Lower lobe of right lung (tissue), 2 donors: ENCODE results near the gene GRM5. TPM values are rescaled to one million over a fixed set of nuclear protein-coding genes. Genes with fewer than 3 reads are reported as not detected.
"Not testable (repeated sequence)": the region's sequence is repeated elsewhere in the genome, so short reads cannot be mapped to it uniquely, and the experiment has no call there.

Experiments used
- ATAC-seq, 2 donors: fragments of 200-7000 bp; cut with Tn5 transposase; one replicate each; pipeline ENCODE4 v1.9.1; 2020 to 2022; ENCODE audit warnings: mild to moderate bottlenecking in 2 of 2, moderate library complexity in 2 of 2
- DNase-seq: peaks from one replicate; pipeline ENCODE4 v3.0.0-alpha.2; 2020
- H3K27ac ChIP-seq: fragments of 200-600 bp; one replicate; pipeline ENCODE4 v1.8.0; 2022
- H3K27me3 ChIP-seq: fragments of 200-600 bp; one replicate; pipeline ENCODE4 v1.8.0; 2022; ENCODE audit warnings: low read depth
- H3K36me3 ChIP-seq: fragments of 200-600 bp; one replicate; pipeline ENCODE4 v1.8.0; 2022; ENCODE audit warnings: mild to moderate bottlenecking
- H3K4me1 ChIP-seq: fragments of 200-600 bp; one replicate; pipeline ENCODE4 v1.8.0; 2022
- H3K4me3 ChIP-seq: fragments of 200-600 bp; one replicate; pipeline ENCODE4 v1.8.0; 2022; ENCODE audit warnings: mild to moderate bottlenecking
- H3K9me3 ChIP-seq: fragments of 200-600 bp; one replicate; pipeline ENCODE4 v1.8.0; 2022
- intact Hi-C: fragments of 100-400 bp; cut with DNase I; formaldehyde crosslinking; loops from one replicate; pipeline ENCODE4 v1.11.0; 2022
- total RNA-seq: library from RNA; stranded (reverse); fragmentation: NEBNext Ultra II Directional; extraction: Animal tissue kit (Norgen Biotek cat#: 25700); gene quantifications from one replicate; pipeline ENCODE4 v1.2.1, GENCODE V29; 2021
- TF ChIP-seq, protein P1 (sequence below): fragments of 200-600 bp; IDR thresholded peaks from one replicate; pipeline ENCODE4 v1.8.0; 2022; ENCODE audit warnings: antibody characterized with exemption, mild to moderate bottlenecking
- donor health status: DM: no; HTN: yes; CAD: no; lungs with severe emphysema.

GRM5 gene
- total RNA-seq, 1 donor from 2014 or later: 0.21 TPM

DNA sequence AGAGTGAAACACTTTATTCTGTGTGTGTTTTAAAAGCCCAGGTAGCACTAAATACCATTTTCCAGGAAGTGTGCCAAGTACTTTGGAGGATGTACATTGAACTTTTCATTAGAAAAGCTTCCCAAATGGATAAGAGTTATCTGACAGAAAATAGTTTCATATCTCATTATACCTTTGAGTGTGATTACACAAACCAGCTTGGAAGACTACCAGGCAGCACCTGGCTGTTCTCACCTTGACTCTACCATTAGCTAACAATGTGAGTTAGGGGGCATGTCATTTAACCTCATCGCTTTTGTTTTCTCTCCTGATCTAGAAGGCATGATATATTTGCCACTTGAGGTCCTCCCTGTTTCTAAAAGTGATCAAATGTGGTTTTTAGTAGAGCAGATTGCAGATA lies 50.2 kb downstream of the GRM5 start:
- H3K36me3 ChIP-seq: no peaks in the 10 kb centered on the region
- no peaks in the 10 kb centered on the region for H3K27me3 ChIP-seq
- TF ChIP-seq, protein P1, sequence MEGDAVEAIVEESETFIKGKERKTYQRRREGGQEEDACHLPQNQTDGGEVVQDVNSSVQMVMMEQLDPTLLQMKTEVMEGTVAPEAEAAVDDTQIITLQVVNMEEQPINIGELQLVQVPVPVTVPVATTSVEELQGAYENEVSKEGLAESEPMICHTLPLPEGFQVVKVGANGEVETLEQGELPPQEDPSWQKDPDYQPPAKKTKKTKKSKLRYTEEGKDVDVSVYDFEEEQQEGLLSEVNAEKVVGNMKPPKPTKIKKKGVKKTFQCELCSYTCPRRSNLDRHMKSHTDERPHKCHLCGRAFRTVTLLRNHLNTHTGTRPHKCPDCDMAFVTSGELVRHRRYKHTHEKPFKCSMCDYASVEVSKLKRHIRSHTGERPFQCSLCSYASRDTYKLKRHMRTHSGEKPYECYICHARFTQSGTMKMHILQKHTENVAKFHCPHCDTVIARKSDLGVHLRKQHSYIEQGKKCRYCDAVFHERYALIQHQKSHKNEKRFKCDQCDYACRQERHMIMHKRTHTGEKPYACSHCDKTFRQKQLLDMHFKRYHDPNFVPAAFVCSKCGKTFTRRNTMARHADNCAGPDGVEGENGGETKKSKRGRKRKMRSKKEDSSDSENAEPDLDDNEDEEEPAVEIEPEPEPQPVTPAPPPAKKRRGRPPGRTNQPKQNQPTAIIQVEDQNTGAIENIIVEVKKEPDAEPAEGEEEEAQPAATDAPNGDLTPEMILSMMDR: no peak
- intact Hi-C loops: no loop called here
- DNase-seq (no peak), ATAC-seq (no peak)
- no peaks in the 10 kb centered on the region for H3K9me3 ChIP-seq
- H3K27ac ChIP-seq: no peak overlapping the region
- no peak overlapping the region for H3K4me3 ChIP-seq
- no peaks in the 10 kb centered on the region for H3K4me1 ChIP-seq

DNA sequence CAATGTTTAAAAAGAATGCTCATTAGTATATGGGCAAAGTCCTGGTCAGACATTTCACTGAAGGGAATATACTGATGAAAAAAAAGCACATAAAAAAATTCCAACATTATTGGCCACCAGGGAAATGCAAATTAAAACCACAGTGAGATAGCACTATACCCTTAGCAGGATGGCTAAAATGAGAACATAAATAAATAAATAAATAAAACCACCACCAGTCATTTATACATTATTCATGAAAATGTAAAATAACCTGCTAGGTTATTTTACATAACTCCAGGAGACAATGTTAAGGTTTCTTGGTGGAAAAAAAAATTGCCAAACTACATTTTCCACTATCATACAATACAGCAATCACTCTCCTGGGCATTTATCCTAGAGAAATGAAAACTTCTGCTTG lies 64.9 kb downstream of the GRM5 start:
- ATAC-seq, H3K36me3 ChIP-seq, H3K9me3 ChIP-seq, H3K27ac ChIP-seq, H3K4me3 ChIP-seq, intact Hi-C loops, H3K4me1 ChIP-seq, H3K27me3 ChIP-seq, DNase-seq: not testable (repeated sequence)

DNA sequence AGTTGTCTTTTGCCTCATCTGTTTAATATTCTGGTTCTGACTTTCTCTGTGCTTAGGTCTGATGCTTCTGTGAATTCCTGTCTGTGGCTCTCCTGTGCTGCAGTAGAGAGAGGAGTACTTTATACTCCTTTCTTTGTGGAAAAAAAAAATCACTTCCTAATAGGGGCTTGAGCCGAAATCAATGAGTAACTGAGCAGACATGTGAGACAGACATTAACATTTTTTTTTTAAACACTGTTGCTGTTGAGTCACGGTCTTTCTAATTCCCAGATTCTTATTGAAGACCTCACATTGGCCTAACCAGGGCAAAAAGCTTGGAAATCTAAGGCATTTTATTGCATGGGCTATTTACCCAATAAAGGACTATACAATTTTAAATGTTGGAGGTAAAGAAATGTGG lies 86.1 kb downstream of the GRM5 start:
- Histone ChIP-seq H3K4me1 (no peaks in the 10 kb centered on the region), H3K4me3 (no peak overlapping the region), H3K27ac (no peak overlapping the region), H3K27me3 (no peaks in the 10 kb centered on the region), H3K9me3 (no peaks in the 10 kb centered on the region), H3K36me3 (no peaks in the 10 kb centered on the region)
- intact Hi-C loops: no loop called here
- DNase-seq (no peak), ATAC-seq (no peak)
- TF ChIP-seq, protein P1: no peak

DNA sequence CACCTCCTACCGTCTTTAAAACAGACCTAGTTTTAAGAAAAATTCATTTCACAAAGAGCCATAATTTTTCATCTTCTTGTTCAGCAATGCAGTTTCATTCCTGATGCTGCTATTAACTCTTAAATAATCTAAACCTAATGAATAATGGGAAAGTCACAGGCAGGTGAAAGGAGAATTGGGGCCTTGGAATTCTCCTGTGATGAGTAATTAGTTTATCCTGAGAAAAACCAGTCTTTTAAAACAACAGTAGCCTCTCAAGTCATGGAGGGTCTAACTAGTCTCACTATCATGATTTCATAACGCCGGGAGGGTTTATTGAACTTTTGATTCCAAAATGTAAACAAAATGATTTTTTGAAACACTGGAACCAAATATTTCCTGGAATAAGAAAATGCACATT lies 86.8 kb downstream of the GRM5 start:
- H3K27ac ChIP-seq, DNase-seq, H3K27me3 ChIP-seq, H3K4me3 ChIP-seq, H3K9me3 ChIP-seq, H3K36me3 ChIP-seq, H3K4me1 ChIP-seq, intact Hi-C loops, ATAC-seq: not testable (repeated sequence)

DNA sequence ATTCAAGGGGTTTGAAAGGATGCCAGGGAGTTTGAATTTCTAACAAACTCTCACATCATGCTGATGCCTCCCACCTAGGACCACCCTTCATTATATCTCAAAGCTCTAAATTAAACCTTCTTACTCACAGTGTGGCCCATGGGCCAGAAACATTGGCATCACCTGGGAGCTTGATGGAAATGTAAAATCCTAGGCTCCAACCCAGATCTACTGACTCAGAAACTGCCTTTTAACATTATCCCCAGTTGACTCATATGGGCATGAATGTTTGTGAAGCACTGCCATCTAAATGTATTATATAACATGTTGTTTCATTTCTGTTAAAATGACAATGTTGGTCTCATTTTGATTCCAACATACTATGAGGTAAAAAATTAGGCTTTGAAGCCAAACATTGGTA lies 90.3 kb downstream of the GRM5 start:
- H3K27ac ChIP-seq, intact Hi-C loops, H3K4me3 ChIP-seq, H3K27me3 ChIP-seq, H3K9me3 ChIP-seq, ATAC-seq, DNase-seq, H3K36me3 ChIP-seq, H3K4me1 ChIP-seq: not testable (repeated sequence)

DNA sequence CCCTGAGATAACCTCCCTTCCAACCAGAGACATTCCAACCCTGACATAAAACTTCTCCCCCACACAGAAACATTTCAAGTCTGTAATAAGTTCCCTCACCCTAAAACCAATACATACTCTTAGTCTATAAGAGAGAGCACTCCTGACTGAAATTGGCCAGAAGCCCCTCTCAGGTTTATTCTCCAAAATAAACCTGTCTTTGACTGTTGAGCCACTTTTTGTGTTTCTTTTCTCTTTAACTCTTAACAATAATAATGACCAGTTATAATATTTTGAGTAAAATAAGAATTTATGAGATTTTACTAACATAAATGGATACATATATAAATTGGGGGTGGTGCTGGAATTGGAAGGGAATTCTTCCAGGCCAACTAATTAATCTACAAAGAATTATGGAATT lies 93.6 kb downstream of the GRM5 start:
- no peaks in the 10 kb centered on the region for H3K27me3 ChIP-seq
- no peaks in the 10 kb centered on the region for H3K36me3 ChIP-seq
- no peak for ATAC-seq
- H3K9me3 ChIP-seq: no peaks in the 10 kb centered on the region
- no peak for DNase-seq
- no peak overlapping the region for H3K4me3 ChIP-seq
- H3K27ac ChIP-seq: no peak overlapping the region
- H3K4me1 ChIP-seq: no peaks in the 10 kb centered on the region
- intact Hi-C loops: no loop called here
- TF ChIP-seq, protein P1: no peak

DNA sequence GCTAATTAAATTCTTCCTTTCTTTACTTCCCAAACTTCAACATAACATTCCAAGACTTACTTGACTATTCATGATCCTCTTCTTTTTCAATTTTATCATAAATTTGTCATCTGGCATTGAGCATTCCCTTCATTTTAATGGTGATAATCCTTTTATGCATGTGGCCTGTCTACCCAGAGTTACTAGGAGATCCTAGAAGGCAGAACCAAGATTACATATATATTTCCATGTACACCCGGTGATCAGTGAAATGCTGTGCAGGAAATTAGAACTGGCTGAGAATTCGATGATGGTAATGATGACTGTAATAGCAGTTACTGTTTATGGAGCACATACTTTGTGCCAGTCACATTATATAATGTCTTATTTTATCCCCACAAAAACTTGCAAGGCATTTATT lies 104.2 kb downstream of the GRM5 start:
- intact Hi-C loops, H3K27me3 ChIP-seq, ATAC-seq, H3K36me3 ChIP-seq, DNase-seq, H3K4me3 ChIP-seq, H3K9me3 ChIP-seq, H3K4me1 ChIP-seq, H3K27ac ChIP-seq: not testable (repeated sequence)

DNA sequence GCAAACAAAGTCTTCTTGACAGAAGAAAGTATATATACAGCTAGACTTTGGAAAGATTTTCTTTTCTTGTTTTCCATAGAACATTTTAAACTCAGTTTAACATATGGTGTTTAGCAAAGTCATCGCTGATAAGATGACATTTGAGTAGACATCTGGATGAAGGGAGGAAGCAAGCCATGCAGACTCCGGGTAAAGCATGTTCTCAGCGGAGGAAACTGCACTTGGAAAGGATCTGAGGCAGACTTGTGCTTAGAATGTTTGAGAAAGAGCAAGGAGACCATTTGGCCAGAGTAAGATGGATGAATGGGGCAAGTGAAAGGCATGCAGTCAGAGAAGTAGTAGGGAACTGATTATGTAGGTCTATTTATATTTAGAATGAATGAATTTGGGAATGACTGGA lies 105.9 kb downstream of the GRM5 start:
- intact Hi-C loops, ATAC-seq, H3K4me1 ChIP-seq, H3K27me3 ChIP-seq, H3K27ac ChIP-seq, DNase-seq, H3K4me3 ChIP-seq, H3K36me3 ChIP-seq, H3K9me3 ChIP-seq: not testable (repeated sequence)
